GM21360 (cell line): ENCODE data around the gene TYK2.
"Not testable (repeated sequence)": the region's sequence is repeated elsewhere in the genome, so short reads cannot be mapped to it uniquely, and the experiment has no call there.

Experiments
- ATAC-seq: cut with Tn5 transposase; IDR thresholded peaks from one replicate; pipeline ENCODE4 v1.9.1; 2021; ENCODE audit warnings: mild to moderate bottlenecking, moderate library complexity; ENCODE audit not compliant: unreplicated experiment

TYK2 gene

DNA sequence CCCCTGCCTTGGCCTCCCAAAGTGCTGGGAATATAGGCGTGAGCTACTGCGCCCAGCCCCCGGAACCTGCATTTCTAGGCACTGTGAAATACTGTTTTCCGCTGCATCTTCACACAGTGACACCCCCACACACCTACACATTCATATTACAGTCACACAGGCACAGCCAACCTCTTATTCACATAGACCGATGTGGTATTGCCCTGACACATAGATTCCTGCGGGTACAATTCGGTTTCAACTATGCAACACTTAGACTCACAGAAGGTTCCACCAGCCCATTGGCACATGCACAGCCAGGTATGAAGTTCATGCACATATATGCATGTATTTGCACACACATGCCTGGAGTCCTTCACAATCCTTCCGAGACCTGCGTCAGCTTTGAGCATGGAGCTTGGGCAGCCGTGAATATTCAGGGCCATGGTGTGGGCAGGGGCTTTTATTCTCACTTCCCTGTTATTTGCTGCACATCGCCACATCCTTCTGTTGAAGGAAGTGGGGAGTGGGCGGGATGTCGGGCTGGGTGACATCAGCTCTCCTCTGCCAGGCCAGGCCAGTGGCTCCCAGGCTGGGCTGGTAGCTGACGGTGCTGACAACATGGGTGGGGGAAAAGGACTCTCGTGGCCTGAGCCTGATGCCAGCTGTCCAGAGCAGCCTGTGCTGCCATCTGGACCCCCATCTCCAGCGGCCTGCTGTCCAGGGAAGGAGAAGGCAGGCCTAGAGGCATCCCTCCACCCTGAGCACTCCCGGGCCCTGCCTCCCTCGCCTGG lies 28.3 kb upstream of the TYK2 start:
- ATAC-seq = no peak

DNA sequence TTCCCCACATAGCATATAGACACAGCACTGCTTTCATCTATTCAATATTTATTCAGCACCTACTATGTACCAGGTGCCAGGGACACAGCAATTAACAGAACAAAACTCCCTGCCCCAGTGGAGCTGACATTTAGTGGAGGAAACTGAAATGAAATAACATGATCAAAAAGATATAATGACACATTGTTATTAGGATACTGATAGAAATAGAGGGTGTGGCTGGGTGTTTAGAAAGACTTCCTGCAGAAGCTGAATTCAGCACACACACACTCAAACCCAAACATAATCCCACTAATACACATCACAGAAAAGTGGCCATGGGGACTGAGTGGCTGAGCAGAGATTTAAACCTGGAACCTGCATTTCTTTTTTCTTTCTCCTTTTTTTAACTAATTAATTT lies 26.7 kb upstream of the TYK2 start:
- ATAC-seq = no peak

GRCh38 chr19:10406191-10406590 lies 25.8 kb upstream of the TYK2 start:
- ATAC-seq = no peak

DNA sequence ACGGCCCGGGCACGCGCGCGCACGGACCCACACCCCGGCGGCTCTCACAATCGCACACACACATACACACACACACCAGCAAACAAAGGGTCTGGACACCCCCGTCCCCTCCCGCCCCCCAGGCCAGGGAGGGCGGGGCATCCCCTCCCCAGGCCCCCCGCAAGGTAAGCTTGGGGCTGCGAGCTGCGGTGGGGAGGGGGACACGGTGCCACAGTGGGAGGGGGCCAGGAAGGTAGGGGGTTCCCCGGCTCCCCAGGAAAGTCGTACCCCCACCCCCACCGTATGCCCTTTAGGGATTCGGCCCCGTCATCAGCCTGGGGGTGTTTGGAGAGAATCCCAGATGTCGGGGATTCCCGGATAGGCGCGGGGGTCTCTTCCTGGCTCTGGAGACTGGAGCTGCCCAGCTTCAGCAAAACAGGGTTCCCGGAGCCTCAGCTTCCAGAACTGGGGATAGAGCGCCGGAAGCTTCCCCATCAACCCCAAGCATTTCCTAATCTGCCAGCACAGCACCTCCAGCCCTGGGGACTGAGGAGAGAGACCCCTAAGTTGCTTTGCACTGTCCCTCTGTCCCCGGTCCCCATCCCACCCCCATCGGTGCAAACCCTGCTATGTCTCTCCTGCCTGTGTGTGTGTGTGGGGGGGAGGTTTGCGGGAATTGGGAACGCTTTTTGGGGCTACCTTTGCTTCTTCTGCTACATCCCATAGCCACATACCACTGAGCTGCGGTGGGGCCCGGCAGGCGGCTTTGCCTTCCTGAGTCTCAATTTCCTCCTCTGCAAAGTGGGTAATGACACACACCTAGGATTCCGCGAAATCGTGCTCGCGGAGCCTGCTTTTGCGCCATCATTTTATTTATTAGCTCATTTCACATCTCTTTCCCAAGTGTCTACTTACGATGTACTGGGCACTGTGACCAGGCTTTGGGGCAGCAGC lies 24.8 kb upstream of the TYK2 start:
- no peak for ATAC-seq

DNA sequence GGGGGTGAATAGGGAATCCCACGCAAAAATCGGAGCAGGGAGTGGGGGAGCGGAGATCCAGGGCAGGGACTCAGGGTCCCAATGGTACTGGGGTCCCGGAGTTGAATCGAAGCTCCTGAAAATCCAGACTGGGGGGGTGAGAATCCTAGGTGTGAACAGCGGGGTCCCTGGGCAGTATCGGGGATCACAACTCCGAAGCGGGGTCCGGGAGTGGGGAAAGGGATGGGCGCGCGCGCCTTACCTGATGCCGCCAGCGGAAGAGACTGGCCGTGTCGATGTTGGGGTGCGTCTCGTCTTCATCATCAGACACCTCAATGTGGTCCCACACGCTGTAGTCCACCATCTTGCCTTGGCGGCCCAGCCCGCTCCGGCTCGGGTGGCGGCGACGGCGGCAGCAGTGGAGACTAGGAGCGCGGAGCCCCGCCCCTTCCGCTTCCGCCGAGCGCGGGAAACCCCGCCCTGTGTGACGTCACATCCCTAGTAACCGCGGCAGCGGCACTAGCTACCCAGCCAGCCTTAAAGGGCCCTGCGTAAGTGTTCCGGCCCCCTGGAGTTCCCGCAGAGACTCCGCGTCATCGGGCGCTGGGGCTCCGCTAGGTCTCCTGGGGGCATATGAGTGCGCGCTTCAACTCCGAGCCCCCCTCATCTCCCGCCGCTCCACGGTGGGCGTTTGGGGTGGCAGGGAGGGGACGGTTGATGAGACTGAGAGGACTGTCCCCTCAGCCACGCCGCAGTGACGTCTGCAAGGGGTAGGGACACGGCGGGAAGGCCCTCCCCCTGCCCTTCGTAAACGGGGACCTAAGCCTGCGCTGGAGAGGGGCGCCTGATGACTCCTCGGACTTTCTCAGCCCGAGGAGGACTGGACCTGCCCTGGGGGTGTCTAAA lies 23.0 kb upstream of the TYK2 start, which contains the start of gene CDC37:
Gene CDC37, minus strand, starts transcription at position 406 of the 885 bp plus-strand sequence. Its CDS starts 63 bp downstream, at position 343.
- peak; percentile 47 for ATAC-seq

DNA sequence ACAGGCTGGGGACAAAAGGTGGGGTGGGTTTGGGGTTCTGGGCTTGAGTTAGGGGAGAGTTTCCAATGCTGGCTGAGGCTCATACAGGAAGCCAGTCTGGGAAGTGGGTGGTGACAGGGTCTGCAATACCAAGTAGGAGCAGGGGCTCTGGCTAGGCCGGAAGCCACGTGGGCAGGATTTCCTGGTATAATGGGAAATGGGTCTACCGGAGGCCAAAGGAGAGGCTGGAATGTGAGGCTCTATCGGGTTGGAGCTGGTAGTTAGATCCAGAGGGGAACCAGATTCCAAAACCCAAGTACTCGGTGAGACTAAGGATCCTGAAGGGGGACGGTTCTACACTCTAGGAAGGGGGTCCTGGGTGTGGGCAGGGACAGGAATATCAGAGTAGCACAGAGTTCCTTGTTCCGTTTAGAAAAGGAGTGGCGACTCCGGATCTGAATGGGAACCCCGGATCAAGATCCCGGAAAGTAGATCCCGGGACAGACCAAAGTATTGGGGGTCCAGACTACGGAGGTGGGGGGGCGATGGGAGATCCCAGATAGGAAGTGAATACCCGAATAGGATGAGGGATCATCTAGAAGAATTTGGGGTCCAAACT lies 22.2 kb upstream of the TYK2 start:
- no peak for ATAC-seq

GRCh38 chr19:10399878-10400277 lies 19.5 kb upstream of the TYK2 start:
- no peak for ATAC-seq

DNA sequence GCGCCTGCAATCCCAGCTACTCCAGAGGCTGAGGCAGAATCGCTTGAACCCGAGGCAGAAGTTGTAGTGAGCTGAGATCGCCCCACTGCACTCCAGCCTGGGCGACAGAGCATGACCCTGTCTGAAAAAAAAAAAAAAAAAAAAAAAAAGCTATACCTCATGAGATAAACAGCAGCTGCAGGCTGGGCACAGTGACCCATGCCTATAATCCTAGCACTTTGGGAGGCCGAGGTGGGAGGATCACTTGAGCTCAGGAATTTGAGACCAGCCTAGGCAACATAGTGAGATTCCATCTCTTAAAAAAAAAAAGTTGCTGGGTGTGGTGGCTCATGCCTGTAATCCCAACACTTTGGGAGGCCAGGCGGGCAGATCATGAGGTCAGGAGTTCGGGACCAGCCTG lies 19.0 kb upstream of the TYK2 start:
- ATAC-seq = not testable (repeated sequence)

- no peak for ATAC-seq
These were observed 18.4 kb upstream of the TYK2 start for GRCh38 chr19:10398819-10399218.

GRCh38 chr19:10395917-10396316 lies 15.5 kb upstream of the TYK2 start:
- no peak for ATAC-seq

- ATAC-seq = no peak
These were observed 15.1 kb upstream of the TYK2 start for GRCh38 chr19:10395436-10395835.

DNA sequence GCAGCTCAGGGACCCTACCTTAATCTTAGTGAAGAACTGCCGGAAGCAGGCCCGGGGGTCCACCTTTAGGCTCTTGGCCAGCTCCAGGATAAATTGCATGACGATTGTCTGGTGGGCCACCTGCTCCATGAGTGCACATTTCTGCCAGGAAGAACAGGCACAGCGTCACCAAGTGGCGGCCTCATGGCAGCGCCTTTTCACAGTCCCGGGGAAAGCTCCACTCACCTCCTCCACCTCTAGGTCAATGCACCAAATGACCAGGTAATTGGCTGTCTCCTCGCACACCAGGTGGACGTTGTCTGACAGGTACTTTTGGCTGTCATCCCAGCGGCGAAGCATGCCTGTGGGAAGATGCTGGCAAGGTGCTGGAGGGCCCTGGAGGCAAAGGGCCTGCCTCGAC lies 14.6 kb upstream of the TYK2 start:
- no peak for ATAC-seq

GRCh38 chr19:10393137-10393536 lies 12.8 kb upstream of the TYK2 start:
- no peak for ATAC-seq

- no peak for ATAC-seq
These were observed 11.7 kb upstream of the TYK2 start for GRCh38 chr19:10392120-10392519.

DNA sequence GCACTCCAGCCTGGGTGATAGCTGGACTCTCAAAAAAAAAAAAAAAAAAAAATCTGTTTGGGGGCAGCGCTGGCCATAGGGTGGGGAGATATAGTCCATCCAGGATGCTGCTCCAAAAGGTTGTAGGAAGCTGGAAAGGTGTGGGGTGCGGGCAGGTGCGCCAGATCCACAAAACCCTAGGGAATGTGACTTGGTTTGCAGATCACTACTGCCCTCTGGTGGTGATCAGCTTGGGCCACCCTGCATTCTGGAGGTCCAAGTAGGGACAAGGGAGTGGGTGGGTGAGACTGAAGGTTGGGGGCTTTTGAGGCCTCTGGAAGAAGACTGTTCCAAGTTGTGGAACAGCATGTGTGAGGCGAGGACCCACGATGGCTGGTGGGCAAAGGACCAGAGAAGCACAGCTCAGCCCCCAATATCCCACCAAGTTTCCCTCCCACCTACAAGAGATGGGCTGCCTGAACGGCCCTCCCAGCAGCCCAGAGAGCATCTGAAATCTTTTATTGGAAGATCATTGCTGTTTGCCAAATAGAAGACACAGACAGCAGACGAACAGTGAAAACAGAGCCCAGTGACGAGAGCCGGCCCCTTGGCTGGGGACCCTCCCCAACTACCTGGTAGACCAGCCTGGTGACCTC lies 10.4 kb upstream of the TYK2 start:
- no peak for ATAC-seq

DNA sequence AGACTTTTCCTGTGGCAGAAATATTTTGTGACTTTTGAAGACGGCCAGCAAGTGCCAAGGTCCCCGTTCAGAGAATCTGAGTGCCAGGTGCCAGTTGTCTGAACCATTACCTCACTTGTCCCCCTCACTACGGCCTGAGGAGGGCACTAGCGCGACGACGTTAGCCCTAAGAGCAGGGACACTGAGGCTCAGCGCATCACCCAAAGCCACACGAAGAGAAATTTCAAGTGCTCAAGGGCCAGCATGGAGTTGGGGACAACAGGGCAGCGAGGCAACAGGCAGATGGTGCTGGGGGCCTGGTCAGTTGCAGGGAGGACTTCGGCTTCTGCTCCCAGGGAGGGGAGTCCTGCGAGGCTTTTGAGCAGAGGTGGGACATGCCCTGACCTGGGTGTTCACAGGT lies 9.5 kb upstream of the TYK2 start:
- ATAC-seq = no peak

DNA sequence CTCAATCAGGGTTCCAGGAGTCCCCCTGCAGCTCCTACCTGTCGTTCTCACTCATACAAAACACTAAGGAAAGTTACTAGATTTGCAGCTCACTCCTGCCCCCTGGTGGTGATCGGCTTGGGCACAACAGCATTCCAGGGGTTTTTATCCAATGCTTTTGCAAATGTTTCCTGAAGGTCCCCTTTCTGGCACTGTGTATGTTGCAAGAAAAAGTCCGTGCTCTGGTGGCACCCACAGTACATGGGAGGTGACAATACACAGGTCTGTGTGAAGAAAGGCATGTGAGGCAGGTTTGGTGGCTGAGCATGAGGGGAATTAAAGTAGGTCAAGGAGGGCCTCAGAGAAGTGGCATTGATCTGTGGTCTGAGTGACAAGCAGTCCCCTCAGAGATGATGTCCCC lies 8.6 kb upstream of the TYK2 start:
- ATAC-seq = no peak

- ATAC-seq = no peak
These were observed 4.2 kb upstream of the TYK2 start for GRCh38 chr19:10384580-10384979.

DNA sequence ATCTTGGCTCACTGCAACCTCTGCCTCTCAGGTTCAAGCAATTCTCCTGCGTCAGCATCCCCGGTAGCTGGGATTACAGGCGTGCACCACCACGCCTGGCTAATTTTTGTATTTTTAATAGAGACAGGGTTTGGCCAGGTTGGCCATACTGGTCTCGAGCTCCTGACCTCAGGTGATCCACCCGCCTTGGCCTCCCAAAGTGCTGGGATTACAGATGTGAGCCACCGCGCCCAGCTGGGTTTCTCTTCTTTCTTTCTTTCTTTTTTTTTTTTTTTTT lies 2.8 kb upstream of the TYK2 start:
- not testable (repeated sequence) for ATAC-seq

GRCh38 chr19:10379880-10380312 lies 476 bp downstream of the TYK2 start:
- ATAC-seq = no peak
